SK-N-SH treated with all-trans-retinoic acid at 6 μM for 48 hours (cell line): Measurements from ENCODE around the gene GGCX.

ENCODE experiments used
- ATAC-seq: fragments of 200-7000 bp; cut with Tn5 transposase; 3 replicates; pipeline ENCODE4 v1.9.1; 2020; ENCODE audit warnings: mild to moderate bottlenecking, moderate library complexity
- BACH2 ChIP-seq: fragments of 250-450 bp; sonication (Bioruptor Pico); IDR thresholded peaks from 2 replicates; pipeline ENCODE4 v1.9.0; 2021; ENCODE audit warnings: mild to moderate bottlenecking, borderline replicate concordance
- CSDC2 ChIP-seq: fragments of 250-450 bp; sonication (Bioruptor Pico); IDR thresholded peaks from 2 replicates; pipeline ENCODE4 v1.5.0; 2020; ENCODE audit warnings: mild to moderate bottlenecking, moderate library complexity
- ESRRG ChIP-seq: fragments of 250-450 bp; sonication (Bioruptor Pico); IDR thresholded peaks from 2 replicates; pipeline ENCODE4 v1.6.1; 2021; ENCODE audit warnings: mild to moderate bottlenecking
- ISL1 ChIP-seq: fragments of 250-450 bp; sonication (Bioruptor Pico); IDR thresholded peaks from 2 replicates; pipeline ENCODE4 v2.1.2; 2022; ENCODE audit warnings: mild to moderate bottlenecking, moderate library complexity
- OSR1 ChIP-seq: fragments of 250-450 bp; sonication (Bioruptor Pico); IDR thresholded peaks from 2 replicates; pipeline ENCODE4 v1.8.0; 2022; ENCODE audit warnings: moderate library complexity, mild to moderate bottlenecking, inconsistent platforms
- PPARA ChIP-seq: fragments of 250-450 bp; sonication (Bioruptor Pico); IDR thresholded peaks from 2 replicates; pipeline ENCODE4 v1.5.0; 2020; ENCODE audit warnings: mild to moderate bottlenecking, borderline replicate concordance
- RARB ChIP-seq: fragments of 250-450 bp; sonication (Bioruptor Pico); IDR thresholded peaks from 2 replicates; pipeline ENCODE4 v1.8.0; 2021; ENCODE audit warnings: mild to moderate bottlenecking, moderate library complexity
- SNAI2 ChIP-seq: fragments of 250-450 bp; sonication (Bioruptor Pico); IDR thresholded peaks from 2 replicates; pipeline ENCODE4 v1.5.0; 2020; ENCODE audit warnings: mild to moderate bottlenecking, moderate library complexity
- TCF4 ChIP-seq: fragments of 250-450 bp; sonication (Bioruptor Pico); IDR thresholded peaks from 2 replicates; pipeline ENCODE4 v1.8.0; 2021; ENCODE audit warnings: mild to moderate bottlenecking, moderate library complexity, borderline replicate concordance
- TOX ChIP-seq: fragments of 250-450 bp; sonication (Bioruptor Pico); IDR thresholded peaks from 2 replicates; pipeline ENCODE4 v1.8.0; 2021; ENCODE audit warnings: mild to moderate bottlenecking, moderate library complexity, borderline replicate concordance
- ZFP3 ChIP-seq: fragments of 250-450 bp; sonication (Bioruptor Pico); IDR thresholded peaks from 2 replicates; pipeline ENCODE4 v1.5.0; 2020; ENCODE audit warnings: mild to moderate bottlenecking, moderate library complexity
- ZFP30 ChIP-seq: fragments of 450-650 bp; formaldehyde crosslinking; IDR thresholded peaks from 2 replicates; pipeline ENCODE4 v1.5.0; 2022; ENCODE audit warnings: mild to moderate bottlenecking, moderate library complexity
- ZNF565 ChIP-seq: fragments of 450-650 bp; formaldehyde crosslinking; conservative IDR thresholded peaks from 2 replicates; pipeline ENCODE4 v1.5.0; 2020; ENCODE audit warnings: low read depth, mild to moderate bottlenecking, moderate library complexity
- ZNF70 ChIP-seq: fragments of 450-650 bp; formaldehyde crosslinking; IDR thresholded peaks from 2 replicates; pipeline ENCODE4 v1.5.0; 2020; ENCODE audit warnings: mild to moderate bottlenecking, moderate library complexity
- ZNF8 ChIP-seq: fragments of 450-650 bp; formaldehyde crosslinking; IDR thresholded peaks from 2 replicates; pipeline ENCODE4 v1.5.0; 2020; ENCODE audit warnings: mild to moderate bottlenecking, moderate library complexity
- TF ChIP-seq, protein P1 (sequence below): fragments of 250-450 bp; sonication (Bioruptor Pico); IDR thresholded peaks from 2 replicates; pipeline ENCODE4 v1.8.0; 2021; ENCODE audit warnings: low read depth, mild to moderate bottlenecking, moderate library complexity, borderline replicate concordance
- TF ChIP-seq, protein P2 (sequence below): fragments of 250-450 bp; sonication (Bioruptor Pico); IDR thresholded peaks from 2 replicates; pipeline ENCODE4 v1.5.0; 2020; ENCODE audit warnings: mild to moderate bottlenecking, moderate library complexity
- TF ChIP-seq, protein P3 (sequence below): fragments of 250-450 bp; sonication (Bioruptor Pico); IDR thresholded peaks from 2 replicates; pipeline ENCODE4 v1.5.1; 2020; ENCODE audit warnings: low read depth, mild to moderate bottlenecking, moderate library complexity
- TF ChIP-seq, protein P4 (sequence below): fragments of 250-450 bp; sonication (Bioruptor Pico); IDR thresholded peaks from 2 replicates; pipeline ENCODE4 v1.5.1; 2021; ENCODE audit warnings: mild to moderate bottlenecking, moderate library complexity
- TF ChIP-seq, protein P5 (sequence below): fragments of 250-450 bp; sonication (Bioruptor Pico); IDR thresholded peaks from 2 replicates; pipeline ENCODE4 v1.8.0; 2020; ENCODE audit warnings: mild to moderate bottlenecking, moderate library complexity, borderline replicate concordance

The GGCX gene

DNA sequence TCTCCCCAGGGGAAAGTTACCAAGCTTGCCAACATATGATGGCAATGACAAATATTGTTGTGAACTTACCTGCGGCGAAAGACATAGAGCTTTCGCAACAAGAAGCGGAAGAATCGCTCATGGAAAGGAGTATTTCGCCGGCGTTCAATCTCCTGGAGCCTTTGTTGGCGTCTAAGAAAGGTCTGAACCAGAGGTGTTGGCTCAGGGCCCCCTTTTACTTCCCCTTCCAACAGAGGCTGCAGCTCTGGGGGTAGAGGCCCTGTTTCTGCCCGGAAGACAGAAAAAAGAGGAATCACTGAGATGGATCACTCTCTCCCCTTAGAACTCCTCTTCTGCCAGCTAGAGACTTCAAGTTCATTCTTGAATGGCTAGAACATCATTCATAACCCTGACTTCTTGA is 10.8 kb downstream of the GGCX start:
- no peak for ATAC-seq
- TF ChIP-seq ZFP30 (CRISPR knock-in tag) (no peak), RARB (CRISPR knock-in tag) (no peak), BACH2 (no peak), ZNF565 (CRISPR knock-in tag) (no peak), SNAI2 (CRISPR knock-in tag) (no peak), CSDC2 (no peak), ZFP3 (CRISPR knock-in tag) (no peak), PPARA (no peak), ZNF8 (no peak), TOX (CRISPR knock-in tag) (no peak)
- TF ChIP-seq, protein P1, sequence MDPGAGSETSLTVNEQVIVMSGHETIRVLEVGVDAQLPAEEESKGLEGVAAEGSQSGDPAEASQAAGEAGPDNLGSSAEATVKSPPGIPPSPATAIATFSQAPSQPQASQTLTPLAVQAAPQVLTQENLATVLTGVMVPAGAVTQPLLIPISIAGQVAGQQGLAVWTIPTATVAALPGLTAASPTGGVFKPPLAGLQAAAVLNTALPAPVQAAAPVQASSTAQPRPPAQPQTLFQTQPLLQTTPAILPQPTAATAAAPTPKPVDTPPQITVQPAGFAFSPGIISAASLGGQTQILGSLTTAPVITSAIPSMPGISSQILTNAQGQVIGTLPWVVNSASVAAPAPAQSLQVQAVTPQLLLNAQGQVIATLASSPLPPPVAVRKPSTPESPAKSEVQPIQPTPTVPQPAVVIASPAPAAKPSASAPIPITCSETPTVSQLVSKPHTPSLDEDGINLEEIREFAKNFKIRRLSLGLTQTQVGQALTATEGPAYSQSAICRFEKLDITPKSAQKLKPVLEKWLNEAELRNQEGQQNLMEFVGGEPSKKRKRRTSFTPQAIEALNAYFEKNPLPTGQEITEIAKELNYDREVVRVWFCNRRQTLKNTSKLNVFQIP (CRISPR knock-in tag): no peak
- TF ChIP-seq, protein P2, sequence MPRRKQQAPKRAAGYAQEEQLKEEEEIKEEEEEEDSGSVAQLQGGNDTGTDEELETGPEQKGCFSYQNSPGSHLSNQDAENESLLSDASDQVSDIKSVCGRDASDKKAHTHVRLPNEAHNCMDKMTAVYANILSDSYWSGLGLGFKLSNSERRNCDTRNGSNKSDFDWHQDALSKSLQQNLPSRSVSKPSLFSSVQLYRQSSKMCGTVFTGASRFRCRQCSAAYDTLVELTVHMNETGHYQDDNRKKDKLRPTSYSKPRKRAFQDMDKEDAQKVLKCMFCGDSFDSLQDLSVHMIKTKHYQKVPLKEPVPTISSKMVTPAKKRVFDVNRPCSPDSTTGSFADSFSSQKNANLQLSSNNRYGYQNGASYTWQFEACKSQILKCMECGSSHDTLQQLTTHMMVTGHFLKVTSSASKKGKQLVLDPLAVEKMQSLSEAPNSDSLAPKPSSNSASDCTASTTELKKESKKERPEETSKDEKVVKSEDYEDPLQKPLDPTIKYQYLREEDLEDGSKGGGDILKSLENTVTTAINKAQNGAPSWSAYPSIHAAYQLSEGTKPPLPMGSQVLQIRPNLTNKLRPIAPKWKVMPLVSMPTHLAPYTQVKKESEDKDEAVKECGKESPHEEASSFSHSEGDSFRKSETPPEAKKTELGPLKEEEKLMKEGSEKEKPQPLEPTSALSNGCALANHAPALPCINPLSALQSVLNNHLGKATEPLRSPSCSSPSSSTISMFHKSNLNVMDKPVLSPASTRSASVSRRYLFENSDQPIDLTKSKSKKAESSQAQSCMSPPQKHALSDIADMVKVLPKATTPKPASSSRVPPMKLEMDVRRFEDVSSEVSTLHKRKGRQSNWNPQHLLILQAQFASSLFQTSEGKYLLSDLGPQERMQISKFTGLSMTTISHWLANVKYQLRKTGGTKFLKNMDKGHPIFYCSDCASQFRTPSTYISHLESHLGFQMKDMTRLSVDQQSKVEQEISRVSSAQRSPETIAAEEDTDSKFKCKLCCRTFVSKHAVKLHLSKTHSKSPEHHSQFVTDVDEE: no peak
- TF ChIP-seq, protein P3, sequence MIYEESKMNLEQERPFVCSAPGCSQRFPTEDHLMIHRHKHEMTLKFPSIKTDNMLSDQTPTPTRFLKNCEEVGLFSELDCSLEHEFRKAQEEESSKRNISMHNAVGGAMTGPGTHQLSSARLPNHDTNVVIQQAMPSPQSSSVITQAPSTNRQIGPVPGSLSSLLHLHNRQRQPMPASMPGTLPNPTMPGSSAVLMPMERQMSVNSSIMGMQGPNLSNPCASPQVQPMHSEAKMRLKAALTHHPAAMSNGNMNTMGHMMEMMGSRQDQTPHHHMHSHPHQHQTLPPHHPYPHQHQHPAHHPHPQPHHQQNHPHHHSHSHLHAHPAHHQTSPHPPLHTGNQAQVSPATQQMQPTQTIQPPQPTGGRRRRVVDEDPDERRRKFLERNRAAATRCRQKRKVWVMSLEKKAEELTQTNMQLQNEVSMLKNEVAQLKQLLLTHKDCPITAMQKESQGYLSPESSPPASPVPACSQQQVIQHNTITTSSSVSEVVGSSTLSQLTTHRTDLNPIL (CRISPR knock-in tag): no peak

DNA sequence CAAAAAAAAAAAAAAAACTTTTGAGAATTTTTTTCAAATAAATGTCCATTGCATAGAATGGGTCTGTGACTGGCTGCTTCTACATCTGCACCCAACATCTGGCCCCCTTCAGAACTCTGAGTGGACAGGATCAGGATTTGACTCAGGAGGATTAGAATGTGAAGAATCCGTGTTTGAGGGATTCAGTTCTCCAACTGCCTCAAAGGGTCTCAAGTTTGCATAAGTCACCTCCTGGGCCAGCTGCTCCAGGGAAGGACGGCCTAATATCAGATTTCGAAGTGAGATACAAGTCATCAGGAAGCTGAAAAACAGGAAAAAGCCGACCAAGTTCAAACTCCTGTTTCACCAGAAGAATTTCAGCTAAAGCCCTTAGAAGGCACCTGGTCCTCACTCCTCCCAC is 11.5 kb downstream of the GGCX start:
- peak; percentile 45 for ATAC-seq

DNA sequence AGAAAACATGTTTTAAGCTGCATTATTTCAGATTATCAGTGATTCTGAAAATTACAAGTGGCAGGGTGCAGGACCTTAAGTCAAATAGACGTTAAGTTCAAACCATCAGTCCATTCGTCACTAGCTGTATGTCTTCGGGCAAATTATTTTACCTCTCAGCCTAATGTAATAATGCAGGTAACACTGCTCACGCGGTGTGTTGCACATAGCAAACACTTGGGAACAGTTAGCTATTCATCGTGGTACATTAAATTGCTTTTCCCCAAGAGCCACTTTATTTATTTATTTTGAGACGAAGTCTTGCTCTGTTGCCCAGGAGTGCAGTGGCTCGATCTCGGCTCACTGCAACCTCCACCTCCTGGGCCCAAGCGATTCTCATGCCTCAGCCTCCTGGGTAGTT is 12.2 kb downstream of the GGCX start:
- TF ChIP-seq ESRRG (CRISPR knock-in tag) (no peak), TCF4 (CRISPR knock-in tag) (no peak), ISL1 (CRISPR knock-in tag) (no peak), PPARA (no peak)
- TF ChIP-seq, protein P2: no peak
- no peak for ATAC-seq

More for the DNA sequence above, 11.5 kb downstream of the GGCX start:
- TF ChIP-seq, protein P4, sequence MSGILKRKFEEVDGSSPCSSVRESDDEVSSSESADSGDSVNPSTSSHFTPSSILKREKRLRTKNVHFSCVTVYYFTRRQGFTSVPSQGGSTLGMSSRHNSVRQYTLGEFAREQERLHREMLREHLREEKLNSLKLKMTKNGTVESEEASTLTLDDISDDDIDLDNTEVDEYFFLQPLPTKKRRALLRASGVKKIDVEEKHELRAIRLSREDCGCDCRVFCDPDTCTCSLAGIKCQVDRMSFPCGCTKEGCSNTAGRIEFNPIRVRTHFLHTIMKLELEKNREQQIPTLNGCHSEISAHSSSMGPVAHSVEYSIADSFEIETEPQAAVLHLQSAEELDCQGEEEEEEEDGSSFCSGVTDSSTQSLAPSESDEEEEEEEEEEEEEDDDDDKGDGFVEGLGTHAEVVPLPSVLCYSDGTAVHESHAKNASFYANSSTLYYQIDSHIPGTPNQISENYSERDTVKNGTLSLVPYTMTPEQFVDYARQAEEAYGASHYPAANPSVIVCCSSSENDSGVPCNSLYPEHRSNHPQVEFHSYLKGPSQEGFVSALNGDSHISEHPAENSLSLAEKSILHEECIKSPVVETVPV: no peak
- TF ChIP-seq OSR1 (CRISPR knock-in tag): no peak
- no peak for TF ChIP-seq ISL1 (CRISPR knock-in tag)
- no peak for TF ChIP-seq ZNF8
- TF ChIP-seq SNAI2 (CRISPR knock-in tag): no peak

DNA sequence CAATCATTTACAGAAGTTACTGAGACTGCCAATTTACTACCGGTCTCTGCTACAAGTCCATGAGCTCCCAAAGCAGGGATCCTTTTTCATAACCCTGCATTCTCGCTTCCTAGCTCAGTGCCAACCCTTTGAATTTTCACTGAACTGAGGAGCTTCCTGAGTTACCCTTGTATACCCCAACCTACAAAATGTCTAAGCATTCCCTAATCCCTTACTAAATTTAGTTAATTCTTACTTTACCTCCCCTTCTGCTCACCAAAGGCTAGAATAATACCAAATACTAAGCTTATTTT is 12.7 kb downstream of the GGCX start:
- ATAC-seq: no peak; the same call in 2 of the 3 replicates
- TF ChIP-seq, protein P5, sequence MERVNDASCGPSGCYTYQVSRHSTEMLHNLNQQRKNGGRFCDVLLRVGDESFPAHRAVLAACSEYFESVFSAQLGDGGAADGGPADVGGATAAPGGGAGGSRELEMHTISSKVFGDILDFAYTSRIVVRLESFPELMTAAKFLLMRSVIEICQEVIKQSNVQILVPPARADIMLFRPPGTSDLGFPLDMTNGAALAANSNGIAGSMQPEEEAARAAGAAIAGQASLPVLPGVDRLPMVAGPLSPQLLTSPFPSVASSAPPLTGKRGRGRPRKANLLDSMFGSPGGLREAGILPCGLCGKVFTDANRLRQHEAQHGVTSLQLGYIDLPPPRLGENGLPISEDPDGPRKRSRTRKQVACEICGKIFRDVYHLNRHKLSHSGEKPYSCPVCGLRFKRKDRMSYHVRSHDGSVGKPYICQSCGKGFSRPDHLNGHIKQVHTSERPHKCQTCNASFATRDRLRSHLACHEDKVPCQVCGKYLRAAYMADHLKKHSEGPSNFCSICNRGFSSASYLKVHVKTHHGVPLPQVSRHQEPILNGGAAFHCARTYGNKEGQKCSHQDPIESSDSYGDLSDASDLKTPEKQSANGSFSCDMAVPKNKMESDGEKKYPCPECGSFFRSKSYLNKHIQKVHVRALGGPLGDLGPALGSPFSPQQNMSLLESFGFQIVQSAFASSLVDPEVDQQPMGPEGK (CRISPR knock-in tag): no peak
- TF ChIP-seq TCF4 (CRISPR knock-in tag): no peak
- TF ChIP-seq ZFP30 (CRISPR knock-in tag): no peak
- TF ChIP-seq OSR1 (CRISPR knock-in tag): no peak
- TF ChIP-seq ZNF565 (CRISPR knock-in tag): no peak
- TF ChIP-seq ZNF70 (CRISPR knock-in tag): no peak
- TF ChIP-seq BACH2: no peak
- TF ChIP-seq ZFP3 (CRISPR knock-in tag): no peak
- TF ChIP-seq, protein P2: no peak
- no peak for TF ChIP-seq ZNF8
- no peak for TF ChIP-seq SNAI2 (CRISPR knock-in tag)
- no peak for TF ChIP-seq PPARA
